ENCODE results near the gene PPP1R8. TPM values are rescaled to one million over a fixed set of nuclear protein-coding genes. Genes with fewer than 3 reads are reported as not detected.
"Not testable (repeated sequence)": the region's sequence is repeated elsewhere in the genome, so short reads cannot be mapped to it uniquely, and the experiment has no call there.

Gene PPP1R8
- total RNA-seq, 1 experiment from 2014 or later: 29.6 TPM

DNA sequence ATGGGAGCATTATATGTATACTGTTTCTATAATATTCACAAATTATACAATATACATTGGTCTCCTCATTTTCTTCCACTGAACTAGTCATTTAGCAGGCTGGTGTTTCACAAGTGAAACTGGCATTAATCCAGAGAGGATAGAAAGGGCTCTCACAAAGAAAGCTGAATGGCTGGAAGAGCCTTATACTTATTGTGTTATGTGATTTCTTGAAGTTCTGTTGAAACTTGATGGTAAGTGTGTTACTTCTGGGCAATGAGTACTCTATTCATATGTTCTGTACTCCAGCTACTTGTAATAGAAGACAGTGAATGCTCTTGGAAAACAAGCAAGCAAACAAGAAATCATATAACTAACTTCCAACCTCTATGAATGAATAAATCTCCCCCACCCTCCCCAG lies 42.7 kb upstream of the PPP1R8 start:
- TF ChIP-seq, protein P1, sequence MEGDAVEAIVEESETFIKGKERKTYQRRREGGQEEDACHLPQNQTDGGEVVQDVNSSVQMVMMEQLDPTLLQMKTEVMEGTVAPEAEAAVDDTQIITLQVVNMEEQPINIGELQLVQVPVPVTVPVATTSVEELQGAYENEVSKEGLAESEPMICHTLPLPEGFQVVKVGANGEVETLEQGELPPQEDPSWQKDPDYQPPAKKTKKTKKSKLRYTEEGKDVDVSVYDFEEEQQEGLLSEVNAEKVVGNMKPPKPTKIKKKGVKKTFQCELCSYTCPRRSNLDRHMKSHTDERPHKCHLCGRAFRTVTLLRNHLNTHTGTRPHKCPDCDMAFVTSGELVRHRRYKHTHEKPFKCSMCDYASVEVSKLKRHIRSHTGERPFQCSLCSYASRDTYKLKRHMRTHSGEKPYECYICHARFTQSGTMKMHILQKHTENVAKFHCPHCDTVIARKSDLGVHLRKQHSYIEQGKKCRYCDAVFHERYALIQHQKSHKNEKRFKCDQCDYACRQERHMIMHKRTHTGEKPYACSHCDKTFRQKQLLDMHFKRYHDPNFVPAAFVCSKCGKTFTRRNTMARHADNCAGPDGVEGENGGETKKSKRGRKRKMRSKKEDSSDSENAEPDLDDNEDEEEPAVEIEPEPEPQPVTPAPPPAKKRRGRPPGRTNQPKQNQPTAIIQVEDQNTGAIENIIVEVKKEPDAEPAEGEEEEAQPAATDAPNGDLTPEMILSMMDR (IDR thresholded peaks at IDR 0.05; ENCODE audit: unreplicated experiment): no peak
- Mint-ChIP-seq H3K36me3 (ENCODE audit: insufficient read depth, unreplicated experiment) (no peaks in the 10 kb centered on the region), H3K27ac (ENCODE audit: unreplicated experiment) (no peak overlapping the region), H3K27me3 (ENCODE audit: unreplicated experiment) (no peaks in the 10 kb centered on the region), H3K9me3 (ENCODE audit: low read depth, unreplicated experiment) (no peaks in the 10 kb centered on the region), H3K4me3 (ENCODE audit: low read depth, unreplicated experiment) (no peak overlapping the region), H3K4me1 (ENCODE audit: low read depth, unreplicated experiment) (peaks cover 16% of the 10 kb centered on the region)
- no TSS peak for BruUV-seq (replicated peaks)
- DNase-seq: no peak
- intact Hi-C loops (cut with micrococcal nuclease; ENCODE audit: unreplicated experiment): no loop called here
- CTCF ChIA-PET: no interaction called here

DNA sequence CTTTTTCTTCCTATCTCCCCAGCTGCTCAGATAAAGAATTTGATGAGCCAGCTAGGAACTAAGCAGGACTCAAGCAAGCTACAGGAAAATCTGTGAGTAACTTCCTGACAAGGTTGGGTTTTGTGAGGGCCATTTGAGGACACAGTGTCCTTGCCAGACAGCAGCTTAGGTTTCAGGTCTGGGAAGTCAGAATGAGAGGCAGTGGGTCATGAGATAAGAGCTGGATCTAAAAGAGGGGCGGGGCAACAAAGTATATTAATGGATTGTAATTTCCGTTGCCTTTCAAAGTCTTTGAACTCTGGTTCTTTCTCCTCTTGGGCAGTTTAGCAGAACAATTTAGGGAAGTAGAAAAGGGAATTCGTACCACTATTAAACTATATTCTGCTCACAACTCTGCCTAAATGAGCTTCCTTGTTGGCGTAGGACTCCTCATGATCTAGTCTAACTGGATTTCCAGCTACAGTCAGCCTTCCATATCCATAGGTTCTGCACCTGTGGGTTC lies 41.0 kb upstream of the PPP1R8 start:
- Mint-ChIP-seq H3K9me3 (ENCODE audit: low read depth, unreplicated experiment) (no peaks in the 10 kb centered on the region), H3K27ac (ENCODE audit: unreplicated experiment) (no peak overlapping the region), H3K4me3 (ENCODE audit: low read depth, unreplicated experiment) (no peak overlapping the region), H3K4me1 (ENCODE audit: low read depth, unreplicated experiment) (peaks cover 16% of the 10 kb centered on the region), H3K27me3 (ENCODE audit: unreplicated experiment) (no peaks in the 10 kb centered on the region), H3K36me3 (ENCODE audit: insufficient read depth, unreplicated experiment) (no peaks in the 10 kb centered on the region)
- DNase-seq: no peak
- intact Hi-C loops (cut with micrococcal nuclease; ENCODE audit: unreplicated experiment): no loop called here
- no TSS peak for BruUV-seq (replicated peaks)
- CTCF ChIA-PET: no interaction called here
- TF ChIP-seq, protein P1 (IDR thresholded peaks at IDR 0.05; ENCODE audit: unreplicated experiment): no peak

DNA sequence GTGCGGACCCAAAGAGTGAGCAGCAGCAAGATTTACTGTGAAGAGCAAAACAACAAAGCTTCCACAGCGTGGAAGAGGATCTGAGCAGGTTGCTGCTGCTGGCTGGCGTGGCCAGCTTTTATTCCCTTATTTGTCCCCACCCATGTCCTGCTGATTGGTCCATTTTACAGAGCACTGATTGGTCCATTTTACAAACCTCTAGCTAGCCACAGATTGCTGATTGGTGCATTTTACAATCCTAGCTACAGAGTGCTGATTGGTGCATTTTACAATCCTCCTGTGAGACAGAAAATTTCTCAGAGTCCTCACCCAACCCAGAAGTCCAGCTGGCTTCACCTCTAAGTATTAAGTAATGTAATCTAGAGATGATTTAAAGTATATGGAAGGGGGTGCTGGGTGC lies 40.3 kb upstream of the PPP1R8 start:
- CTCF ChIA-PET; H3K36me3 Mint-ChIP-seq (ENCODE audit: insufficient read depth, unreplicated experiment); H3K9me3 Mint-ChIP-seq (ENCODE audit: low read depth, unreplicated experiment); H3K27me3 Mint-ChIP-seq (ENCODE audit: unreplicated experiment); H3K4me3 Mint-ChIP-seq (ENCODE audit: low read depth, unreplicated experiment); BruUV-seq (replicated peaks); H3K27ac Mint-ChIP-seq (ENCODE audit: unreplicated experiment); intact Hi-C loops (cut with micrococcal nuclease; ENCODE audit: unreplicated experiment); DNase-seq: not testable (repeated sequence)
- H3K4me1 Mint-ChIP-seq (ENCODE audit: low read depth, unreplicated experiment): peaks cover 15% of the 10 kb centered on the region

DNA sequence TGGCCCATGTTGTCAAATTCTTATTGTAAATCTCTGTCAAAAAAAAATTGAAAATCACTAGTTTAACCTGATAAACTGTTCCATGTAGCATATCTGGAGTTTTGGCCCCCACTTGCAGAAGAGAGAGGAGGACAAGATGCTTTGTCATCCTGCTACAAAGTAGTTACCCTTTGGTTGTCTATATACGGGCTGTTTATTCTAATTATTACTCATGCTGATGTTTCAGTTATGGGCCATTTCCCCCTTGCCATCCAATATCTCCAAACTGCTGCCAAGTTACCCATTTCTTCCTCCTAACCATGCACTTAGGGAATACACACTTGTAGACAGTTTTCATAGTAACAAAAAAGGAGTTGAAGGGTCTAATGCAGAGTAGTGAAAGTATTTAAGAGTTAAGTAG lies 35.0 kb upstream of the PPP1R8 start:
- TF ChIP-seq, protein P1 (IDR thresholded peaks at IDR 0.05; ENCODE audit: unreplicated experiment): no peak
- Mint-ChIP-seq H3K36me3 (ENCODE audit: insufficient read depth, unreplicated experiment) (peaks cover 14% of the 10 kb centered on the region), H3K9me3 (ENCODE audit: low read depth, unreplicated experiment) (no peaks in the 10 kb centered on the region), H3K27me3 (ENCODE audit: unreplicated experiment) (no peaks in the 10 kb centered on the region), H3K27ac (ENCODE audit: unreplicated experiment) (no peak overlapping the region), H3K4me3 (ENCODE audit: low read depth, unreplicated experiment) (no peak overlapping the region), H3K4me1 (ENCODE audit: low read depth, unreplicated experiment) (no peaks in the 10 kb centered on the region)
- no peak for DNase-seq
- intact Hi-C loops (cut with micrococcal nuclease; ENCODE audit: unreplicated experiment): no loop called here
- CTCF ChIA-PET: no interaction called here
- no TSS peak for BruUV-seq (replicated peaks)

DNA sequence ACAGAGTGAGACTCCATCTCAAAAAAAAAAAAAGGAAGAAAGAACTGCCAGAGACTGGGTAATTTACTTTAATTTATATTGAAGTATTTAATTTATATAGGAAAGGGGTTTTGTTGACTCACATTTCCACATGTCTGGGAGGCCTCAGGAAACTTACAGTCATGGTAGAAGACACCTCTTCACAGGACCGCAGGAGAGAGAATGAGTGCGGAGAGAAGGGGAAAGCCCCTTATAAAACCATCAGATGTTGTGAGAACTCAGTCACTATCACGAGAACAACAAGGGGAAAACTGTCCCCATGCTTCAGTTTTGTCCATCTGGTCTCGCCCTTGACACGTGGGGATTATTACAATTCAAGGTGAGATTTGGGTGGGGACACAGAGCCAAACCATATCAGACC lies 25.8 kb upstream of the PPP1R8 start:
- Mint-ChIP-seq H3K4me3 (ENCODE audit: low read depth, unreplicated experiment) (no peak overlapping the region), H3K27me3 (ENCODE audit: unreplicated experiment) (no peaks in the 10 kb centered on the region), H3K36me3 (ENCODE audit: insufficient read depth, unreplicated experiment) (no peaks in the 10 kb centered on the region), H3K4me1 (ENCODE audit: low read depth, unreplicated experiment) (no peaks in the 10 kb centered on the region), H3K9me3 (ENCODE audit: low read depth, unreplicated experiment) (no peaks in the 10 kb centered on the region), H3K27ac (ENCODE audit: unreplicated experiment) (no peak overlapping the region)
- CTCF ChIA-PET: no interaction called here
- intact Hi-C loops (cut with micrococcal nuclease; ENCODE audit: unreplicated experiment): no loop called here
- no peak for DNase-seq
- TF ChIP-seq, protein P1 (IDR thresholded peaks at IDR 0.05; ENCODE audit: unreplicated experiment): no peak
- no TSS peak for BruUV-seq (replicated peaks)

Measured in Calu3 (cell line).